ENCODE data around the gene SNX14.
A peak's percentile ranks its signal among the peaks of the same experiment; 100 is the strongest.

The SNX14 gene

DNA sequence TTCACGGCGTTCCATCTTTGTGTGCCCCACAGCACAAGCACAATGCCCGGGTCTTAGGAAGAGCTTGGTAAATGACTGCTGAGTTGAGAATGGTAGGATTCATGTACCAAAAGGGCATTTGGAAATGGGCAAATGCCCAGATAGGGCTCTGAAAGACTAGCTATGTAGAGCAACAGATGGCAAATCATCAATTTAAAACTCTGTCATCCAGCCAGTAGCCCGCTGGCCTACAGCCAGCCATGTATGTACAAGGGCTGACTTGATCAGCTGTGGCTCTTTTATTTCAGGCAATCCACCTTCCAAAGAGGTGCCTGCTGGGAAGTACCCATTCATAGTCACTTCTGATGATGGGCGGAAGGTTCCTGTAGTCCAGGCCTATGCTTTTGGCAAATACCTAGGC is 108.7 kb downstream of the SNX14 start:
- TF ChIP-seq CTCF (IDR thresholded peaks at IDR 0.05) (no peak), ZFX (IDR thresholded peaks at IDR 0.05; ENCODE audit: borderline replicate concordance) (no peak)
- no peak overlapping the region for H3K27ac ChIP-seq

DNA sequence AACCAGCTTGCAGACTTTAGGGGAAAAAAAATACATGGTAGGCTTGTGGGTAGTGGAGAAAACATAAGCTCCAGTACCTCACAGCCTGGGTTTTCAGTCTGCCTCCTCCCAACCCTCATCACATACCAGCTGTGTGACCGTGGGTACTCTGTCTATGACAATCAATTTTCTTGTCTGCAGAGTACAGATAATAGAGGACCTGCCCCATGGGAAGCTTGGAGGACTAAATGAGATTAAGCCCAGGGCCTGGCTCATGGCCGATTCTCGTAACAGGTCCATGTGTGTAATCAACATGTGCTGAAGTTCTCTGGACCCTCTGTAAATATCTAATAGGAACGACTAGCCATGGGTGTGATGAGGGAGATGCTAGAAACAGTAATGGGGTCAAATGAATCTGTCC is 109.8 kb downstream of the SNX14 start:
- TF ChIP-seq CTCF (IDR thresholded peaks at IDR 0.05) (no peak), ZFX (IDR thresholded peaks at IDR 0.05; ENCODE audit: borderline replicate concordance) (no peak)
- H3K27ac ChIP-seq: no peak overlapping the region

- TF ChIP-seq CTCF (IDR thresholded peaks at IDR 0.05) (peak; percentile 97), ZFX (IDR thresholded peaks at IDR 0.05; ENCODE audit: borderline replicate concordance) (no peak)
- H3K27ac ChIP-seq: no peak overlapping the region
Measured at GRCh38 chr6:85482905-85483700, 110.6 kb downstream of the SNX14 start.

GRCh38 chr6:85482206-85482904 is 111.3 kb downstream of the SNX14 start:
- no peak overlapping the region for H3K27ac ChIP-seq
- TF ChIP-seq ZFX (IDR thresholded peaks at IDR 0.05; ENCODE audit: borderline replicate concordance): no peak
- no peak for TF ChIP-seq CTCF (IDR thresholded peaks at IDR 0.05)

GRCh38 chr6:85479208-85479607 is 114.5 kb downstream of the SNX14 start:
- no peak overlapping the region for H3K27ac ChIP-seq
- TF ChIP-seq CTCF (IDR thresholded peaks at IDR 0.05): no peak
- TF ChIP-seq ZFX (IDR thresholded peaks at IDR 0.05; ENCODE audit: borderline replicate concordance): no peak

DNA sequence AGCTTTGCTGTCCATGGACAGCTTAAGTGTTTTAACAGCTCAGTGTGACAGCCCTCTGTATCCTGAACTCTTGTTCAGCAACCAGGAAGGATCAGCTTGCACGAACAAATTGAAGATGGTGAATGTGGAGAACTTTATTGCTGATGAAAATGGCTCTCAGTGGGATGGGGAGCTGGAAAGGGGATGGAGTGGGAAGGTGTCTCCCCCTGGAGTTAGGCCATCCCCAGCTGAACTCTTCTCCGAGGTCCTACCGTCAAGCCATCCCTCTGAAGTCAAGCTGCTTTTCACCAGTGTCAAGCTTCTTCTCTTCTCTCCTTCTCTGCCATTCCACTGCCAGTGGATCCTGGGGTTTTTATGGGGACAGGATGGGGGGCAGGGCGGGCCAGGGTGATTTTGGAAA is 117.1 kb downstream of the SNX14 start:
- TF ChIP-seq CTCF (IDR thresholded peaks at IDR 0.05): no peak
- no peak for TF ChIP-seq ZFX (IDR thresholded peaks at IDR 0.05; ENCODE audit: borderline replicate concordance)
- H3K27ac ChIP-seq: no peak overlapping the region

DNA sequence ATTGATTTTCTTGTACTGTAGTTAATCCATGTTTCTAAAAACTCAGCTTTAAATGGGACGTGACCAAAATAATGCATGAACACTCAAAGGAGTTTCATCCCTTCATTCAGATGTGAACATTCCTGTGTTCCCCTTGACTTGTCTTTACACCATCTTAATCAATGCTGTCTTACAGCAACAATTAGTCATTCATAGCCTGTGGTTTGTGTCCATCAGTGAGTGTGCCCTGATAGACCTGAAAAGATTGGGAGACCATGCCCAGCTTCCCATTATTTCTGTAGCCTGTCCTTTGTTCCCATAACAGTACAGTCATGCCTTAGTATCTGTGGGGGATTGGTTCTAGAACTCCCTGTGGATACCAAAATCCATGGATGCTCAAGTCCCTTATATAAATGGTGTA is 119.9 kb downstream of the SNX14 start:
- TF ChIP-seq ZFX (IDR thresholded peaks at IDR 0.05; ENCODE audit: borderline replicate concordance): no peak
- TF ChIP-seq CTCF (IDR thresholded peaks at IDR 0.05): no peak
- no peak overlapping the region for H3K27ac ChIP-seq
